Measurements from ENCODE around the gene PYGB. TPM values are rescaled to one million over a fixed set of nuclear protein-coding genes. Genes with fewer than 3 reads are reported as not detected.

PYGB gene
- total RNA-seq, 6 donors from 2014 or later = 59.4 to 128 (median 98.4) TPM

- TF ChIP-seq CTCF (IDR thresholded peaks at IDR 0.05) (no peak), POLR2AphosphoS5 (IDR thresholded peaks at IDR 0.05) (no peak), EP300 (IDR thresholded peaks at IDR 0.05) (no peak), POLR2A (IDR thresholded peaks at IDR 0.05) (no peak)
- 87 to 88% methylated on average over 7 to 8 of the region's 8 CpGs for WGBS, 2 donors
- peaks cover 7 to 36% (median 19%) of the 10 kb centered on the region in 4 donors for H3K36me3 ChIP-seq
- no peak overlapping the region for H3K27ac ChIP-seq
- no peaks in the 10 kb centered on the region for H3K27me3 ChIP-seq
- H3K4me3 ChIP-seq = no peak overlapping the region
- no peaks in the 10 kb centered on the region for H3K9me3 ChIP-seq
- peak in 1 of 2 donors; percentile 39 for DNase-seq
- peaks cover 11 to 17% (median 12%) of the 10 kb centered on the region in 4 donors for H3K4me1 ChIP-seq
- no peak for ATAC-seq (ENCODE audit: low FRiP score in 2 of 2)
These were observed 24.7 kb upstream of the PYGB start for GRCh38 chr20:25223179-25223661.

- TF ChIP-seq EP300 (IDR thresholded peaks at IDR 0.05) = no peak
- no peak for TF ChIP-seq POLR2AphosphoS5 (IDR thresholded peaks at IDR 0.05)
- TF ChIP-seq POLR2A (IDR thresholded peaks at IDR 0.05) = no peak
- no peak for TF ChIP-seq CTCF (IDR thresholded peaks at IDR 0.05)
- WGBS, 2 donors = 90 to 95% methylated on average over 12 to 22 of the region's 24 CpGs
- peak in 1 of 2 donors; percentile 58 for DNase-seq
- H3K4me1 ChIP-seq = peaks cover 11 to 17% (median 12%) of the 10 kb centered on the region in 4 donors
- peaks cover 1 to 28% (median 14%) of the 10 kb centered on the region in 4 donors for H3K36me3 ChIP-seq
- ATAC-seq (ENCODE audit: low FRiP score in 2 of 2) = no peak
- H3K27ac ChIP-seq = no peak overlapping the region
- no peaks in the 10 kb centered on the region for H3K9me3 ChIP-seq
- H3K4me3 ChIP-seq = no peak overlapping the region
- H3K27me3 ChIP-seq = no peaks in the 10 kb centered on the region
These were observed 23.8 kb upstream of the PYGB start for GRCh38 chr20:25223765-25224720.

- no peak for TF ChIP-seq EP300 (IDR thresholded peaks at IDR 0.05)
- no peaks in the 10 kb centered on the region for H3K9me3 ChIP-seq
- peak in 1 of 2 donors; percentile 71 for DNase-seq
- no peak overlapping the region for H3K4me3 ChIP-seq
- H3K27ac ChIP-seq = no peak overlapping the region
- H3K27me3 ChIP-seq = no peaks in the 10 kb centered on the region
- WGBS, 2 donors = 96 to 100% methylated on average over 3 to 16 of the region's 16 CpGs
- ATAC-seq (ENCODE audit: low FRiP score in 2 of 2) = no peak
- H3K4me1 ChIP-seq = peaks cover 11 to 25% (median 13%) of the 10 kb centered on the region in 4 donors
- H3K36me3 ChIP-seq = peaks cover 0 to 19% (median 10%) of the 10 kb centered on the region in 4 donors
These were observed 22.9 kb upstream of the PYGB start for GRCh38 chr20:25224941-25225340.

- Histone ChIP-seq H3K9me3 (no peaks in the 10 kb centered on the region), H3K36me3 (peaks cover 0 to 14% (median 10%) of the 10 kb centered on the region in 4 donors), H3K4me1 (peaks cover 11 to 29% (median 16%) of the 10 kb centered on the region in 4 donors), H3K4me3 (no peak overlapping the region), H3K27ac (no peak overlapping the region), H3K27me3 (no peaks in the 10 kb centered on the region)
- ATAC-seq (ENCODE audit: low FRiP score in 2 of 2) (no peak), DNase-seq (peak in 1 of 2 donors; percentile 76)
- 94 to 96% methylated on average over 6 to 16 of the region's 16 CpGs for WGBS, 2 donors
- TF ChIP-seq POLR2A (IDR thresholded peaks at IDR 0.05) (no peak), POLR2AphosphoS5 (IDR thresholded peaks at IDR 0.05) (no peak), EP300 (IDR thresholded peaks at IDR 0.05) (no peak), CTCF (IDR thresholded peaks at IDR 0.05) (no peak)
These were observed 22.0 kb upstream of the PYGB start for GRCh38 chr20:25225642-25226432.
